ENCODE data around the gene KNDC1.

KNDC1 gene

DNA sequence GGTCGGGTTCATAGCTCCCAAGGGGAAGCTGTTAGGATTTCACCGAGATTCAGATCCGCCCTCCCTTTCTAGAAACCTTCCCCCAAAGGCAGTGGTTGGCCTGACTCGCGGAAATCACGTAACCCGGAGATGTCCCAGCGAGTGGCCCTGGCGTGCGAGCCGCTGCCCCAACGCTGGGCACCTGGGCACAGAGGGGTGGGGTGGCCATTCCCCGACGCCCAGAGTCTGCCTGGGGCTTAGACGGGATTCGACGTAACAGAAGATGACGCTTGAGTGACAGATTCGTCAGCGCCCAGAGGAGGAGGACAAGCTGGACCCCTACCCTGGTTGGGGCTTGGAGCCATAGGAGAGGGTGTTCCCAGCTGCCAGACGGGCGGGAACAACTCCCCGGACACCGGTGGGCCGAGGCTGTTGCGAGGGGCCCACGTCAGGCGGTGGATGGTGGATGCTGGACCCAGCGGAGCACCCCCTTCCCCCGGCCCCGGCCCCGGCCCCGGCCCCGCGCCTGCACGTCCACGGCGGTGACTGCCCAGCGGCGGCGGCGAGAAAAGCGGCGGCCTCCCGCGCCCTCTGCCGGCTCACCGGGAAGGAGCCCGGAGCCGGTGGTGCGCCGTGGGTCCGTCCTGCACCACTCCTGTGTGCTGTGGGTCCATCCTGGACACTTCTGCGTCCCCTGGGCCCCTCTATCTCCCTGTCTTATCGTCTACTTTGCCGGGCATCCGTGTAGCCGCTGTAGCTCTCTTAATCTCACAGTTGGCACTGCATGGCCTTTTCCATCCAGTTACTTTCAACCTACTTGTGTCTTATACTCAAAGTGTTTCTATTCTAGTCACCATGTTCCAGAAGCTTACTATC, 35.4 kb upstream of the KNDC1 start (continued):
- TF ChIP-seq ZNF292 (tag by site-specific recombination; IDR thresholded peaks at IDR 0.05; ENCODE audit: borderline replicate concordance, low read depth) (no peak), ZNF654 (tag by site-specific recombination; IDR thresholded peaks at IDR 0.05; ENCODE audit: low read depth) (peak; percentile 38), ZNF600 (tag by site-specific recombination; IDR thresholded peaks at IDR 0.05) (peak; percentile 28; the same call in 1 of the 2 replicates), ZNF548 (tag by site-specific recombination; IDR thresholded peaks at IDR 0.05) (no peak), ZFP69B (tag by site-specific recombination; IDR thresholded peaks at IDR 0.05) (peak; percentile 75), ZNF48 (tag by site-specific recombination; IDR thresholded peaks at IDR 0.05) (no peak), KLF10 (tag by site-specific recombination; IDR thresholded peaks at IDR 0.05) (no peak), ZSCAN30 (tag by site-specific recombination; IDR thresholded peaks at IDR 0.05) (0 out of 2 replicates have a peak, but pooled peaks have one; percentile 28)
- TF ChIP-seq, protein P1, sequence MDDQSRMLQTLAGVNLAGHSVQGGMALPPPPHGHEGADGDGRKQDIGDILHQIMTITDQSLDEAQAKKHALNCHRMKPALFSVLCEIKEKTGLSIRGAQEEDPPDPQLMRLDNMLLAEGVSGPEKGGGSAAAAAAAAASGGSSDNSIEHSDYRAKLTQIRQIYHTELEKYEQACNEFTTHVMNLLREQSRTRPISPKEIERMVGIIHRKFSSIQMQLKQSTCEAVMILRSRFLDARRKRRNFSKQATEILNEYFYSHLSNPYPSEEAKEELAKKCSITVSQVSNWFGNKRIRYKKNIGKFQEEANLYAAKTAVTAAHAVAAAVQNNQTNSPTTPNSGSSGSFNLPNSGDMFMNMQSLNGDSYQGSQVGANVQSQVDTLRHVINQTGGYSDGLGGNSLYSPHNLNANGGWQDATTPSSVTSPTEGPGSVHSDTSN (CRISPR knock-in tag; IDR thresholded peaks at IDR 0.05) = peak; percentile 62; the same call in 1 of the 2 replicates
- TF ChIP-seq, protein P2, sequence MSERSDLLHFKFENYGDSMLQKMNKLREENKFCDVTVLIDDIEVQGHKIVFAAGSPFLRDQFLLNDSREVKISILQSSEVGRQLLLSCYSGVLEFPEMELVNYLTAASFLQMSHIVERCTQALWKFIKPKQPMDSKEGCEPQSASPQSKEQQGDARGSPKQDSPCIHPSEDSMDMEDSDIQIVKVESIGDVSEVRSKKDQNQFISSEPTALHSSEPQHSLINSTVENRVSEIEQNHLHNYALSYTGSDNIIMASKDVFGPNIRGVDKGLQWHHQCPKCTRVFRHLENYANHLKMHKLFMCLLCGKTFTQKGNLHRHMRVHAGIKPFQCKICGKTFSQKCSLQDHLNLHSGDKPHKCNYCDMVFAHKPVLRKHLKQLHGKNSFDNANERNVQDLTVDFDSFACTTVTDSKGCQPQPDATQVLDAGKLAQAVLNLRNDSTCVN (tag by site-specific recombination; optimal IDR thresholded peaks at IDR 0.05) = peak; percentile 32
- TF ChIP-seq, protein P3, sequence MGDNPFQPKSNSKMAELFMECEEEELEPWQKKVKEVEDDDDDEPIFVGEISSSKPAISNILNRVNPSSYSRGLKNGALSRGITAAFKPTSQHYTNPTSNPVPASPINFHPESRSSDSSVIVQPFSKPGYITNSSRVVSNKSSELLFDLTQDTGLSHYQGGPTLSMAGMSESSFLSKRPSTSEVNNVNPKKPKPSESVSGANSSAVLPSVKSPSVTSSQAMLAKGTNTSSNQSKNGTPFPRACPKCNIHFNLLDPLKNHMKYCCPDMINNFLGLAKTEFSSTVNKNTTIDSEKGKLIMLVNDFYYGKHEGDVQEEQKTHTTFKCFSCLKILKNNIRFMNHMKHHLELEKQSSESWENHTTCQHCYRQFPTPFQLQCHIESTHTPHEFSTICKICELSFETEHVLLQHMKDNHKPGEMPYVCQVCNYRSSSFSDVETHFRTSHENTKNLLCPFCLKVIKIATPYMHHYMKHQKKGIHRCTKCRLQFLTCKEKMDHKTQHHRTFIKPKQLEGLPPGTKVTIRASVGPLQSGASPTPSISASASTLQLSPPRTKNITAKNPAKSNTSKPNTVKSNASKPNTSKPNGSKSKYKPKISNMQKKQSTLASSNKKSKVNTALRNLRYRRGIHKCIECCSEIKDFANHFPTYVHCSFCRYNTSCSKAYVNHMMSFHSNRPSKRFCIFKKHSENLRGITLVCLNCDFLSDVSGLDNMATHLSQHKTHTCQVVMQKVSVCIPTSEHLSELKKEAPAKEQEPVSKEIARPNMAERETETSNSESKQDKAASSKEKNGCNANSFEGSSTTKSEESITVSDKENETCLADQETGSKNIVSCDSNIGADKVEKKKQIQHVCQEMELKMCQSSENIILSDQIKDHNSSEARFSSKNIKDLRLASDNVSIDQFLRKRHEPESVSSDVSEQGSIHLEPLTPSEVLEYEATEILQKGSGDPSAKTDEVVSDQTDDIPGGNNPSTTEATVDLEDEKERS (tag by site-specific recombination; IDR thresholded peaks at IDR 0.05) = no peak

DNA sequence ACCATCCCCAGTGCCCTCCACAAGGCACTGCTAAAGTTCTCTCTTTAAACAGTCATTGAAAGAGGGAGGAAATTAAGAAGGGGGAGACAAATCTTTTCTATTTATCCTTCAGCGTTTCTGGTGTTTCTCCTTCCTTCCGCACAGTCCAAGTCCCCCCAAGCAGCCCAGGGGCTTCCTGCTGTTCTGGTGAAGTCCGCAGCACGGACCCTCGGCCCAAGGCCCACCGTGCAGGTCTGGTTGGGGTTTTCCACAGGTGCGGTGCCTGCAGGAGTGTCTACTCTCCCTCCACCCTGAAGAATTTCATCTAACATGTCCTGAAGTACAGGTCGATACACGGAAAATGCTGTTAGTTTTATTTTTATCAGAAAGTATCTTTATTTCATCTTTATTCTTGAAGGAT, 34.1 kb upstream of the KNDC1 start:
- Histone ChIP-seq H3K4me1 (ENCODE audit: control insufficient read depth, insufficient read depth, low read length) (no peaks in the 10 kb centered on the region), H3K4me3 (ENCODE audit: low read depth, low read length) (no peak overlapping the region), H3K9me3 (ENCODE audit: control insufficient read depth, insufficient read depth, low read depth, low read length) (no peaks in the 10 kb centered on the region), H3K36me3 (ENCODE audit: control insufficient read depth in 2 of 2, insufficient read depth in 1 of 2, low read length in 2 of 2) (no peaks in the 10 kb centered on the region), H3K27ac (ENCODE audit: extremely low read depth, low read depth, low read length) (no peak overlapping the region)
- no peak for TF ChIP-seq YY1 (tag by site-specific recombination; IDR thresholded peaks at IDR 0.05)
- no peak for TF ChIP-seq ZNF501 (tag by site-specific recombination; IDR thresholded peaks at IDR 0.05)
- TF ChIP-seq ZNF324 (tag by site-specific recombination; IDR thresholded peaks at IDR 0.05) = no peak
- no peak for TF ChIP-seq MEIS1 (CRISPR knock-in tag; IDR thresholded peaks at IDR 0.05; ENCODE audit: borderline replicate concordance)
- TF ChIP-seq ZNF510 (tag by site-specific recombination; IDR thresholded peaks at IDR 0.05; ENCODE audit: insufficient replicate concordance) = no peak
- ChIA-PET CTCF (interaction anchor here (1.0 to 3.4 kb wide), 4 partner anchors 18 to 222 kb away, joined by 3 to 31 read pairs (median 16); partner anchors contain the start of gene CFAP46), POLR2A (no interaction called here)
